Measurements from ENCODE around the gene PPP5C.
"Not testable (repeated sequence)": the region's sequence is repeated elsewhere in the genome, so short reads cannot be mapped to it uniquely, and the experiment has no call there.

PPP5C gene

GRCh38 chr19:46361915-46362314 lies 15.0 kb downstream of the PPP5C start:
- no peak overlapping the region for H2AFZ ChIP-seq (ENCODE audit: low read depth, low read length)
- no peak overlapping the region for H3K4me3 ChIP-seq (ENCODE audit: low read length)
- no peaks in the 10 kb centered on the region for H3K9me3 ChIP-seq (ENCODE audit: low read length)
- no peaks in the 10 kb centered on the region for H3K4me1 ChIP-seq (ENCODE audit: insufficient read depth, low read length)
- H3K27me3 ChIP-seq (ENCODE audit: insufficient read depth, low read length) = no peaks in the 10 kb centered on the region
- H3K36me3 ChIP-seq (ENCODE audit: insufficient read depth, low read length) = peaks cover 63% of the 10 kb centered on the region

- H2AFZ ChIP-seq (ENCODE audit: low read depth, low read length) = no peak overlapping the region
- H3K27me3 ChIP-seq (ENCODE audit: insufficient read depth, low read length) = no peaks in the 10 kb centered on the region
- H3K9me3 ChIP-seq (ENCODE audit: low read length) = no peaks in the 10 kb centered on the region
- no peaks in the 10 kb centered on the region for H3K4me1 ChIP-seq (ENCODE audit: insufficient read depth, low read length)
- peaks cover 56% of the 10 kb centered on the region for H3K36me3 ChIP-seq (ENCODE audit: insufficient read depth, low read length)
- H3K4me3 ChIP-seq (ENCODE audit: low read length) = no peak overlapping the region
These were observed 17.5 kb downstream of the PPP5C start for GRCh38 chr19:46364359-46364758.

GRCh38 chr19:46365561-46365960 lies 18.7 kb downstream of the PPP5C start:
- Histone ChIP-seq H3K9me3 (ENCODE audit: low read length) (no peaks in the 10 kb centered on the region), H3K36me3 (ENCODE audit: insufficient read depth, low read length) (peaks cover 56% of the 10 kb centered on the region), H3K4me1 (ENCODE audit: insufficient read depth, low read length) (no peaks in the 10 kb centered on the region), H3K27me3 (ENCODE audit: insufficient read depth, low read length) (no peaks in the 10 kb centered on the region), H3K4me3 (ENCODE audit: low read length) (no peak overlapping the region), H2AFZ (ENCODE audit: low read depth, low read length) (no peak overlapping the region)

- Histone ChIP-seq H3K9me3 (ENCODE audit: low read length) (no peaks in the 10 kb centered on the region), H3K36me3 (ENCODE audit: insufficient read depth, low read length) (peaks cover 65% of the 10 kb centered on the region), H3K4me1 (ENCODE audit: insufficient read depth, low read length) (no peaks in the 10 kb centered on the region), H2AFZ (ENCODE audit: low read depth, low read length) (no peak overlapping the region), H3K27me3 (ENCODE audit: insufficient read depth, low read length) (no peaks in the 10 kb centered on the region), H3K4me3 (ENCODE audit: low read length) (no peak overlapping the region)
These were observed 19.9 kb downstream of the PPP5C start for GRCh38 chr19:46366620-46367292.

GRCh38 chr19:46367426-46367825 lies 20.5 kb downstream of the PPP5C start:
- H3K4me1 ChIP-seq (ENCODE audit: insufficient read depth, low read length) = no peaks in the 10 kb centered on the region
- H2AFZ ChIP-seq (ENCODE audit: low read depth, low read length) = no peak overlapping the region
- peaks cover 65% of the 10 kb centered on the region for H3K36me3 ChIP-seq (ENCODE audit: insufficient read depth, low read length)
- H3K4me3 ChIP-seq (ENCODE audit: low read length) = no peak overlapping the region
- no peaks in the 10 kb centered on the region for H3K27me3 ChIP-seq (ENCODE audit: insufficient read depth, low read length)
- H3K9me3 ChIP-seq (ENCODE audit: low read length) = no peaks in the 10 kb centered on the region

GRCh38 chr19:46368116-46368515 lies 21.2 kb downstream of the PPP5C start:
- Histone ChIP-seq H3K4me1 (ENCODE audit: insufficient read depth, low read length) (no peaks in the 10 kb centered on the region), H3K9me3 (ENCODE audit: low read length) (no peaks in the 10 kb centered on the region), H2AFZ (ENCODE audit: low read depth, low read length) (no peak overlapping the region), H3K36me3 (ENCODE audit: insufficient read depth, low read length) (peaks cover 65% of the 10 kb centered on the region), H3K27me3 (ENCODE audit: insufficient read depth, low read length) (no peaks in the 10 kb centered on the region), H3K4me3 (ENCODE audit: low read length) (no peak overlapping the region)

GRCh38 chr19:46369817-46370216 lies 22.9 kb downstream of the PPP5C start:
- H3K4me3 ChIP-seq (ENCODE audit: low read length) = no peak overlapping the region
- no peaks in the 10 kb centered on the region for H3K27me3 ChIP-seq (ENCODE audit: insufficient read depth, low read length)
- peaks cover 55% of the 10 kb centered on the region for H3K36me3 ChIP-seq (ENCODE audit: insufficient read depth, low read length)
- H3K4me1 ChIP-seq (ENCODE audit: insufficient read depth, low read length) = no peaks in the 10 kb centered on the region
- no peak overlapping the region for H2AFZ ChIP-seq (ENCODE audit: low read depth, low read length)
- H3K9me3 ChIP-seq (ENCODE audit: low read length) = no peaks in the 10 kb centered on the region

- no peaks in the 10 kb centered on the region for H3K27me3 ChIP-seq (ENCODE audit: insufficient read depth, low read length)
- no peak overlapping the region for H3K4me3 ChIP-seq (ENCODE audit: low read length)
- no peaks in the 10 kb centered on the region for H3K9me3 ChIP-seq (ENCODE audit: low read length)
- H3K4me1 ChIP-seq (ENCODE audit: insufficient read depth, low read length) = no peaks in the 10 kb centered on the region
- H2AFZ ChIP-seq (ENCODE audit: low read depth, low read length) = no peak overlapping the region
- H3K36me3 ChIP-seq (ENCODE audit: insufficient read depth, low read length) = peaks cover 52% of the 10 kb centered on the region
These were observed 24.5 kb downstream of the PPP5C start for GRCh38 chr19:46371371-46371901.

- Histone ChIP-seq H3K9me3 (ENCODE audit: low read length) (no peaks in the 10 kb centered on the region), H3K4me3 (ENCODE audit: low read length) (no peak overlapping the region), H3K27me3 (ENCODE audit: insufficient read depth, low read length) (no peaks in the 10 kb centered on the region), H3K4me1 (ENCODE audit: insufficient read depth, low read length) (no peaks in the 10 kb centered on the region), H3K36me3 (ENCODE audit: insufficient read depth, low read length) (peaks cover 60% of the 10 kb centered on the region), H2AFZ (ENCODE audit: low read depth, low read length) (no peak overlapping the region)
These were observed 26.1 kb downstream of the PPP5C start for GRCh38 chr19:46372901-46373490.

- no peaks in the 10 kb centered on the region for H3K4me1 ChIP-seq (ENCODE audit: insufficient read depth, low read length)
- H3K36me3 ChIP-seq (ENCODE audit: insufficient read depth, low read length) = peaks cover 55% of the 10 kb centered on the region
- no peak overlapping the region for H3K4me3 ChIP-seq (ENCODE audit: low read length)
These were observed 26.8 kb downstream of the PPP5C start for GRCh38 chr19:46373491-46374359.

GRCh38 chr19:46374536-46375475 lies 27.9 kb downstream of the PPP5C start:
- H3K4me3 ChIP-seq (ENCODE audit: low read length) = no peak overlapping the region
- H3K4me1 ChIP-seq (ENCODE audit: insufficient read depth, low read length) = no peaks in the 10 kb centered on the region
- H3K27me3 ChIP-seq (ENCODE audit: insufficient read depth, low read length) = no peaks in the 10 kb centered on the region
- H3K9me3 ChIP-seq (ENCODE audit: low read length) = no peaks in the 10 kb centered on the region
- H3K36me3 ChIP-seq (ENCODE audit: insufficient read depth, low read length) = peaks cover 61% of the 10 kb centered on the region
- no peak overlapping the region for H2AFZ ChIP-seq (ENCODE audit: low read depth, low read length)

More at GRCh38 chr19:46373491-46374359, 26.8 kb downstream of the PPP5C start:
- no peaks in the 10 kb centered on the region for H3K27me3 ChIP-seq (ENCODE audit: insufficient read depth, low read length)
- no peak overlapping the region for H2AFZ ChIP-seq (ENCODE audit: low read depth, low read length)
- no peaks in the 10 kb centered on the region for H3K9me3 ChIP-seq (ENCODE audit: low read length)

- H3K9me3 ChIP-seq (ENCODE audit: low read length); H3K4me1 ChIP-seq (ENCODE audit: insufficient read depth, low read length); H2AFZ ChIP-seq (ENCODE audit: low read depth, low read length); H3K27me3 ChIP-seq (ENCODE audit: insufficient read depth, low read length); H3K4me3 ChIP-seq (ENCODE audit: low read length): not testable (repeated sequence)
- peaks cover 65% of the 10 kb centered on the region for H3K36me3 ChIP-seq (ENCODE audit: insufficient read depth, low read length)
These were observed 28.7 kb downstream of the PPP5C start for GRCh38 chr19:46375476-46376067.
